ENCODE results near the gene GMFB. TPM values are rescaled to one million over a fixed set of nuclear protein-coding genes. Genes with fewer than 3 reads are reported as not detected.

The GMFB gene
- total RNA-seq, 4 donors from 2014 or later, result 24.1 to 44.3 (median 26.6) TPM

DNA sequence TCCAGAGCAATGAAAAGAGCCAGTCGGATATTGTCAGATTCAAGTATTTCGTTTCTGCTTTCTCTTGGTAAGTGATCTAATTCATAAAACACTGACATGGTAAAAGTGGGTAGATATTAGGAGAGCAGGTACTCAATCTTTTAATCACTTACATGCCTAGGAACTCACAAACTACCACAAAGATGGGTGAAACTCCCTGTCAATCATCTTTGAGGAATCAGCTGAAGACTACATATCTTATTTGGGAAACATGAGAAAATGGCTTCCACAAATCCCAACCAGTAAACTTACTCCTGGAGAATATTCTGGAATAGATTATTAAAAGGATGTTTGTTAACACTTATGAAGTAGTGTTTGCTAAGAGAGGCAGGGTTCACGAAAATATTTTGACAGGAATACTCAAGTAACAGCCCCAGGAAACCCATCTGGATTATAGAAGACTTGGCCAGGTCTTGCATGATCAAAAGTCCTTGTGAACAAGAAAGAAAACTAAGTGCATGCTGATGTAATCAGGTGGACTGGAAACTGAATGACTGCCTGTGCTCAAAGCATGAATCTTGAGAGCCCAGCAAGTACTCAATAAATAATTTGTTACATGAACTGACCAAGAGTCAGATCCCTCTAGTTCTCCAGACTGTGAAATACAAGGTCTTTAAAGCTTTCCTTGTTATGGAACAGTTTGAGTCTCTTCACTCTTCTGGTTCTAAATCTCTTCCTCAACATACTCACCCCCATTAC, 63.1 kb downstream of the GMFB start:
- H3K36me3 ChIP-seq, result peaks cover 38% of the 10 kb centered on the region
- 86% methylated on average over 3 of the region's 3 CpGs for WGBS

DNA sequence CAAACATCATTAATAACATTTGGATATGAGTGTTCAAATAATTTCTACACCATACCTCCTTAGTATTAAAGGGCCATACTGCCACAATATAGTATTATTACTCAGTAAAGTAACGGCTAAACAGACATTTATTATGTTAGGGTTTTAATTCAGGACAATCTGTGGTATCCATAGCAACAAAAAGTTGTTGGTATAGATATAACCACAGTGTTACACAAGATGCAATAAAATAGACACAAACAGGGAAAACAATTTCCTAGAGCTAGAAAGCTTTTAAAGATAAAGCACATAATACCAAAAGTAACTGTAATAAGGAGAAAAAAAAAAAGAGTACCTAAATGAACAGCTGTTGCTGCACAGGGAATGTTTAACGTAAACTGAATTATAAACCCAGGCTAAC, 63.7 kb downstream of the GMFB start:
- TF ChIP-seq EP300 (IDR thresholded peaks at IDR 0.05) (no peak), POLR2AphosphoS5 (IDR thresholded peaks at IDR 0.05) (no peak), POLR2A (IDR thresholded peaks at IDR 0.05) (no peak), CTCF (IDR thresholded peaks at IDR 0.05) (no peak)
- WGBS, result 91% methylated on average over 2 of the region's 2 CpGs
- H3K36me3 ChIP-seq, result peaks cover 32% of the 10 kb centered on the region
- H3K27me3 ChIP-seq, result no peaks in the 10 kb centered on the region
- no peak overlapping the region for H3K27ac ChIP-seq
- H3K4me1 ChIP-seq, result peaks cover 4% of the 10 kb centered on the region
- DNase-seq (ENCODE audit: low spot score in 2 of 2), result no peak
- no peaks in the 10 kb centered on the region for H3K9me3 ChIP-seq
- H3K4me3 ChIP-seq, result no peak overlapping the region

More for the DNA sequence above, 63.1 kb downstream of the GMFB start:
- Histone ChIP-seq H3K27ac (no peak overlapping the region), H3K9me3 (no peaks in the 10 kb centered on the region), H3K4me1 (no peaks in the 10 kb centered on the region), H3K27me3 (no peaks in the 10 kb centered on the region), H3K4me3 (no peak overlapping the region)
- DNase-seq (ENCODE audit: low spot score in 2 of 2), result no peak
- TF ChIP-seq POLR2A (IDR thresholded peaks at IDR 0.05), result no peak
- no peak for TF ChIP-seq CTCF (IDR thresholded peaks at IDR 0.05)
- TF ChIP-seq POLR2AphosphoS5 (IDR thresholded peaks at IDR 0.05), result no peak
- no peak for TF ChIP-seq EP300 (IDR thresholded peaks at IDR 0.05)

Other genes with a start within 250 kb of the GMFB start
- gene CDKN3, start 92.0 kb downstream of the GMFB start, total RNA-seq, result 1 to 10 TPM in 3 of 4 donors, not detected in 1; 4.9 to 8.0 (median 7.5) TPM
- gene CNIH1, start 47.6 kb downstream of the GMFB start, total RNA-seq, result 100 to 1,000 TPM in 2 of 4 donors, 10 to 100 TPM in 2; 48.9 to 137 (median 99.3) TPM
- 10 to 100 TPM in 2 of 4 donors, 1 to 10 TPM in 2; 5.6 to 12.1 (median 9.2) TPM for gene CGRRF1, start 20.9 kb upstream of the GMFB start, total RNA-seq
- gene SAMD4A, start 78.1 kb upstream of the GMFB start, total RNA-seq, result 10 to 100 TPM in 2 of 4 donors, 1 to 10 TPM in 2; 7.7 to 26.6 (median 9.7) TPM